Inferior parietal cortex (tissue), 1 donor: ENCODE results near the gene ATP6V1B1.

Source experiments
- DNase-seq: peaks from one replicate; pipeline ENCODE4 v3.0.0-alpha.2; 2016; ENCODE audit errors: extremely low spot score

The ATP6V1B1 gene

GRCh38 chr2:70901227-70902066 lies 34.3 kb upstream of the ATP6V1B1 start:
- DNase-seq, result no peak

GRCh38 chr2:70902067-70902442 lies 33.6 kb upstream of the ATP6V1B1 start:
- no peak for DNase-seq

GRCh38 chr2:70902579-70902978 lies 33.1 kb upstream of the ATP6V1B1 start:
- DNase-seq, result no peak

- DNase-seq, result no peak
Measured at GRCh38 chr2:70903171-70903570, 32.5 kb upstream of the ATP6V1B1 start.

GRCh38 chr2:70903641-70904340 lies 31.9 kb upstream of the ATP6V1B1 start:
- DNase-seq, result no peak

GRCh38 chr2:70904371-70905216 lies 31.1 kb upstream of the ATP6V1B1 start:
- no peak for DNase-seq

GRCh38 chr2:70905443-70906421 lies 30.0 kb upstream of the ATP6V1B1 start:
- DNase-seq, result no peak

- DNase-seq, result no peak
Measured at GRCh38 chr2:70906439-70907005, 29.2 kb upstream of the ATP6V1B1 start.

GRCh38 chr2:70907130-70908057 lies 28.3 kb upstream of the ATP6V1B1 start:
- DNase-seq, result no peak

- DNase-seq, result no peak
Measured at GRCh38 chr2:70916291-70916690, 19.4 kb upstream of the ATP6V1B1 start.

GRCh38 chr2:70918016-70918415 lies 17.7 kb upstream of the ATP6V1B1 start:
- no peak for DNase-seq

- DNase-seq, result peak; percentile 80
Measured at GRCh38 chr2:70919672-70920366, 15.9 kb upstream of the ATP6V1B1 start.

- DNase-seq, result no peak
Measured at GRCh38 chr2:70920367-70920715, 15.4 kb upstream of the ATP6V1B1 start.

GRCh38 chr2:70921031-70921430 lies 14.7 kb upstream of the ATP6V1B1 start:
- no peak for DNase-seq

GRCh38 chr2:70921839-70922234 lies 13.9 kb upstream of the ATP6V1B1 start:
- no peak for DNase-seq

GRCh38 chr2:70922235-70923234 lies 13.2 kb upstream of the ATP6V1B1 start:
- DNase-seq, result no peak

GRCh38 chr2:70923378-70924015 lies 12.2 kb upstream of the ATP6V1B1 start:
- DNase-seq, result no peak
